MCF 10A (cell line): Measurements from ENCODE around the gene IL32. TPM values are rescaled to one million over a fixed set of nuclear protein-coding genes. Genes with fewer than 3 reads are reported as not detected.
"Not testable (repeated sequence)": the region's sequence is repeated elsewhere in the genome, so short reads cannot be mapped to it uniquely, and the experiment has no call there.

Experiments used
- BruUV-seq: library from RNA; stranded (reverse); fragments of 400-500 nt; replicated peaks from 2 replicates; lab custom pipeline; 2021; lab: Mats Ljungman, UMichigan
- CTCF ChIA-PET: fragments of 300-600 bp; sonication (Branson Sonifier 250); formaldehyde crosslinking; extraction: SDS; loops from one replicate; lab custom pipeline; 2021; ENCODE audit warnings: antibody characterized with exemption, inconsistent platforms; lab: Yijun Ruan, JAX
- POLR2A ChIA-PET: fragments of 300-600, 350-650 bp; sonication (Branson Sonifier 250); formaldehyde crosslinking; extraction: SDS; loops from one replicate; lab custom pipeline; 2020; ENCODE audit warnings: antibody characterized with exemption, inconsistent platforms; lab: Yijun Ruan, JAX
- DNase-seq: peaks from one replicate; pipeline ENCODE4 v3.0.0-alpha.2; 2018; ENCODE audit not compliant: unreplicated experiment
- H3K27ac Mint-ChIP-seq: one replicate; pipeline ENCODE4 v1.8.0; 2022; ENCODE audit warnings: mild to moderate bottlenecking, low read depth, mixed read lengths; ENCODE audit not compliant: unreplicated experiment
- H3K27me3 Mint-ChIP-seq: one replicate; pipeline ENCODE4 v1.8.0; 2022; ENCODE audit warnings: mixed read lengths; ENCODE audit not compliant: insufficient read depth, unreplicated experiment
- H3K36me3 Mint-ChIP-seq: one replicate; pipeline ENCODE4 v1.8.0; 2022; ENCODE audit warnings: mild to moderate bottlenecking, moderate library complexity, mixed read lengths; ENCODE audit not compliant: insufficient read depth, unreplicated experiment
- H3K4me1 Mint-ChIP-seq: one replicate; pipeline ENCODE4 v1.8.0; 2022; ENCODE audit warnings: mixed read lengths; ENCODE audit not compliant: insufficient read depth, unreplicated experiment
- H3K4me3 Mint-ChIP-seq: one replicate; pipeline ENCODE4 v1.8.0; 2022; ENCODE audit warnings: mild to moderate bottlenecking, moderate library complexity, mixed read lengths; ENCODE audit not compliant: unreplicated experiment
- H3K9me3 Mint-ChIP-seq: one replicate; pipeline ENCODE4 v1.8.0; 2022; ENCODE audit warnings: mixed read lengths; ENCODE audit not compliant: unreplicated experiment
- intact Hi-C: fragments of 100-400 bp; cut with micrococcal nuclease; formaldehyde crosslinking; loops from 2 replicates; pipeline ENCODE4 v1.14.1; 2022
- total RNA-seq: library from RNA; stranded (reverse); gene quantifications from 2 replicates; pipeline ENCODE4 v1.2.3, GENCODE V29; 2022
- TF ChIP-seq, protein P1 (sequence below): fragments of 200-600 bp; IDR thresholded peaks from one replicate; pipeline ENCODE4 v1.8.0; 2022; ENCODE audit warnings: antibody characterized with exemption, mild to moderate bottlenecking; ENCODE audit not compliant: unreplicated experiment

The IL32 gene
- total RNA-seq, 1 experiment from 2014 or later: 29.8 TPM

DNA sequence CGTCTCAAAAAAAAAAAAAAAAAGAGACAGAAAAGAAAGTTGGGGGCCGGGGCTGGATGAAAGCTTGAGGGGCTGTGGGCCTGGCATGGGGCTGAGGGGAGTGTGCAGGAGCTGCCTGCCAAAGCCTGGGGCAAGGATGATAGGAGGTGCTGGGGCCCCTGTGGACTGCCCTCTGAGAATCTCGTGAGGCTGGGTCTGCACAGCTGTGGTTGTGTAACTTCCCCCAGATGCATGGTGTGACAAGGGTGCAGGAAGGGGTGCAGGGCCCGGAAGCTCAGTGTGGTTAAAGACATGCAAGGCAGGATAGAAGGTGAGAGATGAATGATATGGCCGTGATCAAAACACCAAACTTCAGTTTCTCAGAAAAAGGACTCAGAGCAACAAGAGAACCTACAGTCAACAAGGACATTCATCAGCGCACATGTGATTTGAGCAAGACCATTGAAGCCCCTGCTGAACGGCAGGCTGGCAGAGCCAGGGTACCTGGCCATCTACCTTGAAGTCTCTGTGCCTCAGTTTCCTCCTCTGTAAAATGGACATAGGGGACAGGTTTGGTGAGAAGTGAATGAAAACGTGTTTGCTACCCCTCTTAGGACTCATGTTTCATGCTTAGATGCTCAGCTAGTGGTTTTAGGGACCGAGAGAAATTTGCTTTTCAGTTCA lies 9.6 kb downstream of the IL32 start:
- Mint-ChIP-seq H3K9me3 (no peaks in the 10 kb centered on the region), H3K27ac (no peak overlapping the region), H3K4me3 (no peak overlapping the region), H3K36me3 (no peaks in the 10 kb centered on the region), H3K4me1 (no peaks in the 10 kb centered on the region), H3K27me3 (peaks cover 43% of the 10 kb centered on the region)
- DNase-seq: no peak
- ChIA-PET CTCF (interaction anchor here (0.5 kb wide), 2 partner anchors 13 to 57 kb away, joined by 3 to 5 read pairs; no protein-coding TSS in a partner anchor), POLR2A (interaction anchor here (1.2 kb wide), 1 partner anchor 24 kb away, joined by 5 read pairs; the partner anchor contains the start of gene ZSCAN10)
- intact Hi-C loops: no loop called here
- no TSS peak for BruUV-seq
- TF ChIP-seq, protein P1, sequence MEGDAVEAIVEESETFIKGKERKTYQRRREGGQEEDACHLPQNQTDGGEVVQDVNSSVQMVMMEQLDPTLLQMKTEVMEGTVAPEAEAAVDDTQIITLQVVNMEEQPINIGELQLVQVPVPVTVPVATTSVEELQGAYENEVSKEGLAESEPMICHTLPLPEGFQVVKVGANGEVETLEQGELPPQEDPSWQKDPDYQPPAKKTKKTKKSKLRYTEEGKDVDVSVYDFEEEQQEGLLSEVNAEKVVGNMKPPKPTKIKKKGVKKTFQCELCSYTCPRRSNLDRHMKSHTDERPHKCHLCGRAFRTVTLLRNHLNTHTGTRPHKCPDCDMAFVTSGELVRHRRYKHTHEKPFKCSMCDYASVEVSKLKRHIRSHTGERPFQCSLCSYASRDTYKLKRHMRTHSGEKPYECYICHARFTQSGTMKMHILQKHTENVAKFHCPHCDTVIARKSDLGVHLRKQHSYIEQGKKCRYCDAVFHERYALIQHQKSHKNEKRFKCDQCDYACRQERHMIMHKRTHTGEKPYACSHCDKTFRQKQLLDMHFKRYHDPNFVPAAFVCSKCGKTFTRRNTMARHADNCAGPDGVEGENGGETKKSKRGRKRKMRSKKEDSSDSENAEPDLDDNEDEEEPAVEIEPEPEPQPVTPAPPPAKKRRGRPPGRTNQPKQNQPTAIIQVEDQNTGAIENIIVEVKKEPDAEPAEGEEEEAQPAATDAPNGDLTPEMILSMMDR: no peak

- no peak overlapping the region for H3K4me3 Mint-ChIP-seq
- no peaks in the 10 kb centered on the region for H3K9me3 Mint-ChIP-seq
- intact Hi-C loops: no loop called here
- H3K4me1 Mint-ChIP-seq: no peaks in the 10 kb centered on the region
- no peak for DNase-seq
- peaks cover 48% of the 10 kb centered on the region for H3K27me3 Mint-ChIP-seq
- no peak overlapping the region for H3K27ac Mint-ChIP-seq
- POLR2A ChIA-PET: interaction anchor here (1.1 kb wide), 1 partner anchor 60 kb away, joined by 3 read pairs; no protein-coding TSS in a partner anchor
- no TSS peak for BruUV-seq
- no peaks in the 10 kb centered on the region for H3K36me3 Mint-ChIP-seq
- TF ChIP-seq, protein P1: no peak
- CTCF ChIA-PET: interaction anchor here (0.5 to 0.6 kb wide), 2 partner anchors 25 to 57 kb away, joined by 3 read pairs; no protein-coding TSS in a partner anchor
Measured at GRCh38 chr16:3075523-3075915, 10.1 kb downstream of the IL32 start.

DNA sequence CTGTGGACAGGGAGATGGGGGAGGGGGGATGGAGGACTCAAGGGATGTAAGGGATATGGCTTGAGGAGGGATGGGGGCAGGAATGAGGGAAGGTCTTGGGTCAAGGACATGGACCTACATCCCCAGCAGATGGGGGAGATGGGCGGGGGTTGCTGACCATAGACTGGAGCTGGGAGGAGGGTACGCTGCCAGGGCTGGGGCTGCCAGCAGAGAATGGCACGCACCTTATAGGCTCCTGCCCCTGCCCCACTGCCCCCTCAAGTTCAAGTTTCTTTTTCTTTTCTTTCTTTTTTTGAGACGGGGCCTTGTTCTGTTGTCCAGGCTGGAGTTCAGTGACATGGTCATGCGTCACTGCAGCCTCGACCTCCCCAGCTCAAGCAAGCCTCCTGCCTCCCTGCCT lies 10.5 kb downstream of the IL32 start:
- DNase-seq, BruUV-seq, H3K36me3 Mint-ChIP-seq, H3K4me3 Mint-ChIP-seq, H3K4me1 Mint-ChIP-seq, H3K27ac Mint-ChIP-seq, intact Hi-C loops, H3K9me3 Mint-ChIP-seq: not testable (repeated sequence)
- peaks cover 52% of the 10 kb centered on the region for H3K27me3 Mint-ChIP-seq
- POLR2A ChIA-PET: interaction anchor here (1.1 kb wide), 1 partner anchor 60 kb away, joined by 3 read pairs; no protein-coding TSS in a partner anchor
- CTCF ChIA-PET: interaction anchor here (0.5 to 1.0 kb wide), 5 partner anchors 11 to 56 kb away, joined by 3 to 4 read pairs (median 3); no protein-coding TSS in a partner anchor

DNA sequence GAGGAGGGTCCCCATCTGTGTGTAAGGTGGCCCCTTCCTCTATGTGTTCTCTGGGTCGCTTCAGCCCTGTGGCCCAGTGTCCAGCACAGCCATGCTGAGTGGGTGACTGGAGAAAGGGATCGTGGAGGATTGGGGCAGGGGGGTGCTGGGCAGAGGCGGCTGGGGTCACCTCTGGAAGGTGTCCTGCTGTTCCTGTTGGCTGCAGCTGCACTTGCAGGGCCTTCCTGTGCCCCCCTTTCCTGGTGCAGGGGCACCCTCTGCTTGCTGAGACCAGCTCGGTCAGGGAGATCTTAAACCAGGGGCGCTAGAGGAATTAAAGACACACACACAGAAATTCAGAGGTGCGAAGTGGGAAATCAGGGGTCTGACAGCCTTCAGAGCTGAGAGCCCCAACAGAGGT lies 11.1 kb downstream of the IL32 start:
- peaks cover 56% of the 10 kb centered on the region for H3K27me3 Mint-ChIP-seq
- TF ChIP-seq, protein P1: no peak
- H3K9me3 Mint-ChIP-seq: no peaks in the 10 kb centered on the region

More for the DNA sequence above, 11.1 kb downstream of the IL32 start:
- no peaks in the 10 kb centered on the region for H3K36me3 Mint-ChIP-seq
- ChIA-PET POLR2A (interaction anchor here (0.6 to 1.1 kb wide), 2 partner anchors 16 to 59 kb away, joined by 3 read pairs; no protein-coding TSS in a partner anchor), CTCF (interaction anchor here (0.6 to 1.0 kb wide), 4 partner anchors 12 to 31 kb away, joined by 3 to 4 read pairs (median 4); no protein-coding TSS in a partner anchor)
- DNase-seq: no peak
- no TSS peak for BruUV-seq
- no peak overlapping the region for H3K4me3 Mint-ChIP-seq
- no peak overlapping the region for H3K27ac Mint-ChIP-seq
- intact Hi-C loops: no loop called here
- no peaks in the 10 kb centered on the region for H3K4me1 Mint-ChIP-seq
